Activated naive CD4-positive, alpha-beta T cell (primary cell): Measurements from ENCODE around the gene ZIC3.
"Not testable (repeated sequence)": the region's sequence is repeated elsewhere in the genome, so short reads cannot be mapped to it uniquely, and the experiment has no call there.

Experiments
- DNase-seq, 4 experiments: peaks; one replicate each; lab custom pipeline; 2025; lab: John Stamatoyannopoulos, UW

The ZIC3 gene

DNA sequence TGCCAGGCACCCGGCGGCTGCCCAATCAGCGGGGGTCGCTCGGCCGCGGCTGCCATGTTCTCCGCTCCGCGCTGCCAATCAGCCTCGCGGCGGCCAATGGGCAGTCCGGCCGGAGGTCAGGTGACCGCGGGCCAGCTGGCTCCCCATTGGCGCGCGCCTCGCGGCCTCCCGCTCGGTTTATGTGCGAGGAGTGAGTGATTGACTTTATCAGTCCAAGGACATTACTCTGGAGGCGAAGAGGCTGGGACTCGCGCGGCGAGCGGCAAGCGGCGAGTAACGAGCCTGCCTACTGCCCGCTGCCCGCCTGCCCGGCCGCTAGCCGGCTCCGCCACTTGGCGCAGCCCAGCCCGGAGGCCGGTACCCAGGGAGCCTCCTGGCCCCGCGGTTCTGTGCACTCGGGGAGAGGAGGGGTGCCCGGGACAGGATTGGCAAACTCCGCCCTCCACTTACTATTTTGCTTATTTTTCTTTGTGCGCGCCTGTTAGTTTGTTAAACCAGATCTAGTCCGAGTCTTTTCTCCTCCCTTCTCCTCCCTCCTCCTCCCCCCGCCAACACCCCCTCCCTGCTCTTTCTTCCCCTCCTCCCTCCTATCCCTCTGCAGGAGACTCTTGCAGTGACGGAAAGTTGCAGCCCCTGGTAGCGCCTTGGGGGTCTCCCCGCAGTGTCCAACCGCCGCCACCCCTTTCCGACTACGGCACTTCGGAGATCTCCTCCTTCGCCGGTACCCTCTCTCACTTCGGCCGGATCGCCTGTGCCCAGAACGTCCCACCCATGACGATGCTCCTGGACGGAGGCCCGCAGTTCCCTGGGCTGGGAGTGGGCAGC is at the start of gene ZIC3:
TSS of gene ZIC3 (plus strand) at position 207 of the 825 bp plus-strand sequence. CDS start at position 772, 565 bp downstream.
- DNase-seq = no peak

DNA sequence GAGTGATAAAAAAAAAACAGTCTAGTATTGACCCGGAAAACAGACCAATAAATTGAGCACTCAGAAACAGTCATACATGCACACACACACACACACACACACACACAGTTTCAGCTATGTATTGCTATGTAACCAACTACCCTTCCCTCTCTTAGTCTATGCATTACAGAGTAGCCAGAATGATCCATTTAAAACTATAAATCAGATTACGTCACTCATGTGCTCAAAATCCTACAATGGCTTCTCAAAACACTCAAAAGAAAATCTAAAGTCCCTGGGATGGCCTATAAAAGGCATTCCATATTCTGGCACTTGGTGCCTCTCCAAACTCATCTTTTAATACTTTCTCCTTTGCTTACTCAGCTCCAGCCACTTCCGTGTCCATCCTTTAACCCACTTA is 46.5 kb upstream of the ZIC3 start:
- DNase-seq = no peak

DNA sequence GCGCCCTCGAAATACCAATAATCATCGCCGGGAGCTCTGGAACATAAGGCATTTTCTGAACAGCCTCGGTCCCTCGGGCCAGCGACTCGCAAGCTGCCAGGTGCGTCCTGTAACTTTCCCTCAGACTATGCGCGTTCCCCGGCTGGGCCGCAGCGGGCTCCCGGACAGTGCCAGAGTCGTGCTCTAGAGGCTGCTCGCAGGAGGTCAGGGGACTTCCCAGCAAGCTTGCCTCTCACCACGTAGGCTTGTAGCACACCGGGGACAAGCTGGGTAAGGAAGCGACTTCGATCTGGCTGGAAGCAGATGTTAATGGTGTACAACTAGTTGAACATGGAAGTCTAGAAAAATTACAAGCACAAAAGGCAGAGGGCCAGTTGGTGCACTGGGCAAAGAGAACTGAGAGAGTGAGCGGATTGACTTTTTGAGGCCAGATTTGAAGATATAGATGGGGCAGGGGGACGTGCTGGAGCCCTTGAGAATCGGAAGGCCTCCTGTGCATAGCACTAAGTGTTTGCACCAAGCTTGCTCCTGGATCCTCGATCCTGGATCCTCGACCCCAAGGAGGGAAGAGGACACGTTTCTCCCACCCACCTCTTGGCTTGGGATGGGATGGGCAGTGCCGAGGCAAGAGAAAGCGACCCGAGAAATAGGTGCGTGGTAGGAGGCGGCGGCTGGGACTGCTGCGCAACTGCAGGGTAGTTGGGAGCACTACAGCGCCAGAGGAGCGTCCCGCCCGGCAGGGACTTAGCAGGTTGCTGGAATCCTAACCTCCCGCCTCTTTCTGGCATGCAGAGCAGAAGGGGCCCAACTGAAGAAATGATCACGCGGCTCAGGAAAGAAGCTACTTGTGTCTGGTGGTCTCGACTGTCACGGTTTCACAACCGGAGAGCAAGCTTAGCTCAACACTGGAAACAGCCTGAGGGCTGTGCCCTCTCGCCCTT is 19.9 kb upstream of the ZIC3 start:
- DNase-seq = no peak

DNA sequence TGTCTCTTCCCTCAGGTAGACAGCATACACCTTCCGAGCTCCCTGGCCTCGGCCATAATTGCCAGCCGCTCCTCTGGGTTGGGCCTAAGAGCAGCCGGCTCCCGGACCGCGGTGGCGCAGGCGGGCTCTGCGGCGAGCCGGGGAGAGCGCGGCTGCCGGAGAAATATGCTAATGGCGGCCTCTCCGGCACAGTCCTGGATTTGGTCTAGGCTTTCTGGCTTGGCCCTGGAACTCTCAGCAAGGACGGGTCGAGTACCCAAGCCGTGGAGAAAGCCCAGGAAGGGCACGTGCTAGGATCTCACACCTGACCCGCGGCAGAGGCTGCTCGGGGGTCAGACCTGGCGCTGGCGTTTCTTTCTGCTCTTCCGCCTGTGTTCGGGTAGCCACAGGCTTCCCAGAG is 18.6 kb upstream of the ZIC3 start:
- DNase-seq = no peak

DNA sequence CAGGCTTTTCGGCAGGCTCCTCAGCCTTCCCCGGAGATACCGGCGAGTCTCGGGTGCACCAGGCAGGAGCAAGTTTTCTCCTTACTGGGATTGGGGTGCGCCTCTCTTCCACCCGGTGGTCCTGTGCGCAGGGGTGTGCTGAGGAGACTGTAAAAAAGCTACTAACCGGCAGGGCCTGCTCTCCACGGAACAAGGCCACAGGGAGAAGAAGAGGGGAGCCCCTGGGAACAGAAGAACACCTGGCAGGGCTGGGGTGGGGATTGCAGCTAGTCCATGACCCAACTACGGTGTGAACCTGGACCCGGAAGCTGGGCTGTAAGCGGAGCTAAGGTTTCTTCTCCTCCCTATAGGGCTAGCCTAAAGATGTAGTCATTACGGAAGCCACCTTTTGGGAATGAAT is 17.7 kb upstream of the ZIC3 start:
- DNase-seq = no peak

DNA sequence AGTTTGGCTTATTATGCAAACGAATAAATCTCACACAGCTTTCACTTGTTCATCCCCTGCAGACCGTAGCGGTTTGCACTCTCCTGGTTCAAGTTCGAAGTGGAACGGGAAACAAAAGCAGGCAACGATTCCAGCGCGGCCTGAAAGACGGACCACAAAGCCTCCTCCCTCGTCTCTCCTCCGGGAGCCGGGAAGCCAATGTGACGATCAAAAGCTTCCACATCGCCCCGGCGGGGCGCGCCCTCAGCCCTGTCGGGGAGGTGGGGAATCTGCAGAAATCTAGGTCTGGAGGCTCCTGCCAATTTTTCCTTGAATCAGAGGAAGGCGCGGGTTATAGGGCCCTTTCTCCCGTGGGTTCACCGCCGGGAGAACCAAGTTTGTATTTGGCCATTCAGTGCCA is 16.9 kb upstream of the ZIC3 start:
- no peak for DNase-seq

DNA sequence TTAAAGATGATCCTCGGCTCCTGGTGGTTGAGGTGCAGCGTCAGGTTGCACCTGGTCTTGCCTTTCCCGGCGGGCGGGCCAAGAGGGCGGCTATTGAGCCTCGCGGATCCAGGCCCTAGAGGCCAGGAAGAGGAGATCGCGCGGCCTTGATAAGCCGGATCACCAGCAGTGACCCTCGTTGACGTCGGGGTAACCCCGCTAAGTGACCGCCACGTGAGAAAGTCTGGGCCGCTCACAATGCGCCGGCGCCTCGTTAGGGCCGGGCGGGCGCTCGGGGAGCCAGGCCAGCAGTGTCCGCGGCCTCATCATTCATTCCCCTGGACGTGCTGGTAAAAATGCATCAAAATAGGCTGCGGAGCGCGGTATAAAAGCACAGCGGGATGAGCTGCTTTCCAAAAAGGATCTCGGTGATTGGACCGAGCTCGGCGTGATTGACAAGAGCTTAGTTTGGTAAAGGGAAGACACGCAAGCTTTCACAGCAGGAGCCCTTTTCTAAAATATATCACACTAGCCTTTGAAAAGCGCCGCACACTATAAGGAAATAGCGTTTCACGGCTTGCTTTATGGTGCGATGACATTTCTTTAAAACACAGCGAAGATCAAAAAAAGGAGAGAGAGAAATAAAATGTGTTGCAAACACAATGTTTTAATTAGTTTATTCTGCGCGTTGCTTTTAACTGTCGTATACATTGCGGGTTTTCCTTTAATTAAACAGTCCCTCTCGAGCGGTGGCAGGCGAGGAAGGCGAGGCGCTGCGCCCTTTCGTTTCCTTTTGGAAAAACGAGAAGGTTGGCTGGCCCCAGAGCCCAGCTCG is 15.9 kb upstream of the ZIC3 start:
- DNase-seq = no peak

DNA sequence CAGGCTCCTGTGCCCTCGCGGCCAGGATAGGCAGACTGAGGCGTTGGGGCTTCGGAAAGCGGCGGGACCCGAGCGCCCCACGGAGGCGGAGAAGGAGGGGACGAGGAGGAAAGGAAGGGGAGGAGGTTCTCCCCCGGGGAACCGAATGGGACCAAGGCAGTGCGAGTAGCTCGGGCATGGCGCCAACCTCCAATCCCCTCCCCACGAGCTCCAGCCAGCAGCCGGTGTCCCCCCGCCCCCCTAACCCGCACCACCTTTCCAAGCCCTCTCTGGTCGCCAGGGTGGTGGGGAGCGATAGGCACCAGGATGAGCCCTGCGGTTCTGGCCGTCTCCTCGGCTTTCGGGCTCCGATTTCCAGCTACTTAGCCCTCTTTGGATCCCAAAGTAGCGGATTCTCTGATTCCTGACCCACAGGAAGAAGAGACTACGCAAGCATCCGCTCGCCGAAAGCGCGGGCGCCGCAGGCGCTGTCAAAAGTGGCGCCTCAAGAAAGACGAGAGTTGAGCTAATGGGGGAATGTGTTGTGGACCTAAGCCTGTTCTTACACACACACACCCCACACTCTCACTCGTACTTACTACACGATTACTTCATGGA is 15.2 kb upstream of the ZIC3 start:
- no peak for DNase-seq

DNA sequence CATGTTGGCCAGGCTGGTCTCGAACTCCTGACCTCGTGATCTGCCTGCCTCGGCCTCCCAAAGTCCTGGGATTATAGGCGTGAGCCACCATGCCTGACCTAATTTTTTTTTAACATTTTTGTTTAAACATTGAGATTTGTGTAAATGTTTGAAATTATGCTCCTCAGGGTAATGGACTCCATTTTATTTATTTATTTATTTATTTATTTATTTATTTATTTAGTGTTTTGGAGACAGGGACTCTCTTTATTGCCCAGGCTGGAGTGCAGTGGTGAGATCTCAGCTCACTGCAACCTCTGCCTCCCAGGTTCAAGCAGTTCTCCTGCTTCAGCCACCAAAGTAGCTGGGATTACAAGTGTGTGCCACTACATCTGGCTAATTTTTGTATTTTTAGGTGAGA is 13.8 kb upstream of the ZIC3 start:
- not testable (repeated sequence) for DNase-seq

DNA sequence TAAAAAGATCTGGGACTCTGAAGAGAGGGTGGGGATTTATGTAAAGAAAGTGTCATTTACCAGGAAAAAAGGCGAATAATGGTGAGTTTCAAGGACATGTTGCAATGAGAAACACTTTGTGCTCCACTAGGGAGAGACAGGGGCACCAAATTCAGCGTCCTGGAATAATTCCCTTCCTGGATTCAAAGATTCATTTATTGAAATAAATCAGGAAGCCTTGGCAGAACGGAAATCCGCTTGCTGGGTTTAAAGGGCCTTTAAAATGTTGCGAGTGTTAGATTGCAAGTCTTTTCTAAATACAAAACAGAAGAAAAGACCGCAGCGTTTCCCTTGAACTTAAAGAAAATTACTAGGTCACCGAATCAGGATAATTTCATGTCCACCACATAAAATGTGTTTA is 3.8 kb upstream of the ZIC3 start:
- no peak for DNase-seq

DNA sequence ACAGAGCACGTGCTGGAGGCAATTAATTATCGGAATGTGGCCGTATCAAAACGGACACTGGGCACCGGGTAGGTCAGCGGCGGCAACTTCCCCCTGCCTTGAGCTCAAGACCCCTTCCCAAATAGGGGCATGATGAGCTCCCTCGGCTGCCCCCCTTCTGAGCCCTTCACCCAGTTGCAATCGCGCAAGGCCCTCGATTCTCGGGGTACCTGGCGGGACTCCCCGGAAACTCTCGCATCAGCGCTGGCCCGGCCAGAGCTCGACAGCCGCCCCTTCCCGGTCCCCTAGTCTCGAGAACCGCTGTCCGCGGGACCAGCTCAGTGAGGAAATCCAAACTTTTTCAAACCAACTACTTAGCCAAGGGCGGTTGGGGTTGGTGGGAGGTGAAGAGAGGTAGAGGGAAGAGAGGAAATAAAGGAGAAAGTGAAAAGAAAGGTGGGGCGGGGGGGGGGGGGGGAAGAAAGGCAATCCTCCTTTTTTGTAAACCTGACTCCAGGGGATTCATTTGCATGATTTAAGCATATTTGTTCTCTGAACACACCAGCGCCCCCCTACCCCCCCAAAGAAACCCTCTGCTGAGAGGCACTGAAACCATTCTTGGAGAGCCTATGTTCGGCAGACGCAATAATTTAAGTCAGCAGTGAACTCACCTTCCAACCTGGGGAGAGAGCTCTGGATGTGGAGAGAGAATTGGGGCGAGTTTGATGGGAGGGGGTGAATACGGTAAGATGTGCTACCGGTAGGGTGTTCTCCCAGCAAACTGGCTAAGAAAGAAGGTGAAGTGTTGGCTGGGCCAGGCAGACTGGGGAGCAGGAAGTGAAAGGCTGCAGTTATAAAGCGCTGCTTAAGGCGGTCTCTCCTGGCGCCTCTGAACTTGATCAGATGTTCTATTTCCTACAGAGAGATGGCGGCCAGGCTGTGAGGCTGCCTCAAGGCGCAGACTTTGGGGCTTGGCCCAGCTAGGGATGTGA is 2.0 kb upstream of the ZIC3 start:
- no peak for DNase-seq

DNA sequence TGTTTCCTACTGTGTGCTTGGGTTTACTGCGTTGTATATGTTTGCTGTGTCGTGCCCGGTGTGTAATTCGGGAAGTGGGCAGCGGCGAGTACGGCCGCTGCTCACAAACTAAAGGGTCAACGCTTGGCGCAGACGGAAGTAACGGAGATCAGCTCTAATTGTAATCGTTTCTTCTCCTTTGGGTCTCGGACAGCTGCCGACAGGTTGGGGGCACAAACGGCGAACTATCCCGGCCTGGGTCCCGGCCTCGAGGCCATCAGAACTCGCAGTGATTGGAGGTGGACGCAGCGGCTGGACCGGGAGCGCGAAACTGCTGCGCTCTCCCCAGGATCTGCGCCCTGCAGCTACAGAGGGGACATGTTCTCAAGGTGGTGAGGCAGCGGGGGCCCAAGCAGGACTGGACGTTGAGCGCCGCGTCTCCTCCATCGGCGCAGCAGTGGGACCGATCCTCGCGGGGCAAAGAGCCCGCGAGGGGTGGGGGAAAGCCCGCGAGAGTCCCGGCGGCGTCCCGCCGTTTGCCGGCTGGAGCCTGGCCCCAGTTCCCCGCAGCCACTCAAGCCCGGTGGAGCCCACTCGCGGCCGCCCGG is 516 bp upstream of the ZIC3 start:
- no peak for DNase-seq

DNA sequence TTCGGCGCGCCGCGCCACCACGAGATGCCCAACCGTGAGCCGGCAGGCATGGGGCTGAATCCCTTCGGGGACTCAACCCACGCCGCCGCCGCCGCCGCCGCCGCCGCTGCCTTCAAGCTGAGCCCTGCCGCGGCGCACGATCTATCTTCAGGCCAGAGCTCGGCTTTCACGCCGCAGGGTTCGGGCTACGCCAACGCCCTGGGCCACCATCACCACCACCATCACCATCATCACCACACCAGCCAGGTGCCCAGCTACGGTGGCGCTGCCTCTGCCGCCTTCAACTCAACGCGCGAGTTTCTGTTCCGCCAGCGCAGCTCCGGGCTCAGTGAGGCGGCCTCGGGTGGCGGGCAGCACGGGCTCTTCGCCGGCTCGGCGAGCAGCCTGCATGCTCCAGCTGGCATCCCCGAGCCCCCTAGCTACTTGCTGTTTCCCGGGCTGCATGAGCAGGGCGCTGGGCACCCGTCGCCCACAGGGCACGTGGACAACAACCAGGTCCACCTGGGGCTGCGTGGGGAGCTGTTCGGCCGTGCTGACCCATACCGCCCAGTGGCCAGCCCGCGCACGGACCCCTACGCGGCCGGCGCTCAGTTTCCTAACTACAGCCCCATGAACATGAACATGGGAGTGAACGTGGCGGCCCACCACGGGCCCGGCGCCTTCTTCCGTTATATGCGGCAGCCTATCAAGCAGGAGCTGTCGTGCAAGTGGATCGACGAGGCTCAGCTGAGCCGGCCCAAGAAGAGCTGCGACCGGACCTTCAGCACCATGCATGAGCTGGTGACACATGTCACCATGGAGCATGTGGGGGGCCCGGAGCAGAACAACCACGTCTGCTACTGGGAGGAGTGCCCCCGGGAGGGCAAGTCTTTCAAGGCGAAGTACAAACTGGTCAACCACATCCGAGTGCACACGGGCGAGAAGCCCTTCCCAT is 1.1 kb downstream of the ZIC3 start:
- DNase-seq = no peak

DNA sequence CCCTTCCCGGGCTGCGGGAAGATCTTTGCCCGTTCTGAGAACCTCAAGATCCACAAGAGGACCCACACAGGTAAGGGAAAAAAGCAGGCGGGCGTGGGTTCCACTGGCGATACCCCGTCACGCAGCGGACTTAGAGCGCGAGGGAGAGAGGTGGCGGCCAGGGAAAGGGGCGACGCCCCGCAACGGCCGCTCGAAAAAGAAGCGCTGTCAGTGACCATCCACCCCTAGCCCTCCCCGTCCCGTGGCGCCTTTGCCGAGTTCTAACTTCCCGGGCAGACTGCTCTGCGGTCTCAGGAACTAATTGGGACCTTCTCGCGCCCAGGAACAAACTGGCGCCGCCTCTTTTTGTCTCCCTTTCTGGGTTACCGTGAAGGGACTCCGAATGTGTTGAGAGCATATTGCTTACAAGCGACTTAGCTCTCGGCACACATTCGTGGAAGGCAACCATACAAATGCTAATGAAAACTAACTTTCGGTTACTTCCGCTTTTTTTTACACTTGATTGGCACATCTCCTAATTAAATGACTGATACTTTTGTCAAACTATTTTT is 1.8 kb downstream of the ZIC3 start:
- DNase-seq = no peak

DNA sequence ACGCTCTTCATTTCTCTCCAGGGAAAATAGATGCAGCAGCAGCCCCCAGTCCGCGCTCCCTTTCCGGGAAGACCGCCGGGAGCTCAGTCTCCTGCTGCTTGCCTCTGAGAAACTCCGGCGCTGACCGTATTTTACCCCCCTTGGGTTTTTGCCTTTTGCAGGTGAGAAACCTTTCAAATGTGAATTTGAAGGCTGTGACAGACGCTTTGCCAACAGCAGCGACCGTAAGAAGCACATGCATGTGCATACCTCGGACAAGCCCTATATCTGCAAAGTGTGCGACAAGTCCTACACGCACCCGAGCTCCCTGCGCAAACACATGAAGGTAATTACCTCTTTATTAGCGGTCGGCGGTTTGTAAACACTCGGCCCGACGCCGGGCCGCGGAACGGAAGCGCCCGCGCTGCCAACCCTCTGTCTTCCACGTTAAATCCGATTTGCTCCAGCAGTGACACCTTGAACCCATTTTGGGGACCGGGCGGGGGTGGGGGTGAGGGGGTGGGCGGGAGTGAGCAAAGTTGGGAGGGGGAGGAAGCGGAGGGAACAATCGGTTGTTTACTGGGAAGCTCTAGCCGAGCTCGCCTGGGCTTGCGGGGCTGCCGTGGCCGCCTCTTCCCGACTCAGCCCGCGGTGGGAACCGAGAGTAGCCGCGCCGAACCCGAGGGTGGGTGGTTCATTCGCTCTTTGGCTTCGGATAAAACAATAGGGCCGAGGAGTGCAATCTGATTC is 3.0 kb downstream of the ZIC3 start:
- no peak for DNase-seq

DNA sequence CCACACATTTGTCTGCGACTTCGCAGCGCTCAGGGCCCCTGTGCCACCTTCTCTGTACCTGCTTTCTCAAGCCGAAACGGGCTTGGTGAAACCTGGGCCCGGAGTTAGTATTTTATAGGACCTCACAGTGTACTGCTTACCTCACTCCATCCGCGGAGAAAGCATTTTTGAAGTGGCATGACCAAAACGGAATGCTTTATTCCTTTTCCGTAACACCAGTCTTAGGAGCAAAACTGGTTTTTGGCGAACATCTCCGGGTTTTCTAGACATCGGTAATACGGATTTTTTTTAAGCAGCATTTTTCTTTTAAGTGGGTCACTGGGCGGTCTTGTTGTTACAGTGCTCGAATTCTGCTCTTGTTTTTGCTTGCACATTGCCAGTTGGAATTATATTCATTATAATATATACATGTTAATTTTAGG is 3.6 kb downstream of the ZIC3 start:
- no peak for DNase-seq

DNA sequence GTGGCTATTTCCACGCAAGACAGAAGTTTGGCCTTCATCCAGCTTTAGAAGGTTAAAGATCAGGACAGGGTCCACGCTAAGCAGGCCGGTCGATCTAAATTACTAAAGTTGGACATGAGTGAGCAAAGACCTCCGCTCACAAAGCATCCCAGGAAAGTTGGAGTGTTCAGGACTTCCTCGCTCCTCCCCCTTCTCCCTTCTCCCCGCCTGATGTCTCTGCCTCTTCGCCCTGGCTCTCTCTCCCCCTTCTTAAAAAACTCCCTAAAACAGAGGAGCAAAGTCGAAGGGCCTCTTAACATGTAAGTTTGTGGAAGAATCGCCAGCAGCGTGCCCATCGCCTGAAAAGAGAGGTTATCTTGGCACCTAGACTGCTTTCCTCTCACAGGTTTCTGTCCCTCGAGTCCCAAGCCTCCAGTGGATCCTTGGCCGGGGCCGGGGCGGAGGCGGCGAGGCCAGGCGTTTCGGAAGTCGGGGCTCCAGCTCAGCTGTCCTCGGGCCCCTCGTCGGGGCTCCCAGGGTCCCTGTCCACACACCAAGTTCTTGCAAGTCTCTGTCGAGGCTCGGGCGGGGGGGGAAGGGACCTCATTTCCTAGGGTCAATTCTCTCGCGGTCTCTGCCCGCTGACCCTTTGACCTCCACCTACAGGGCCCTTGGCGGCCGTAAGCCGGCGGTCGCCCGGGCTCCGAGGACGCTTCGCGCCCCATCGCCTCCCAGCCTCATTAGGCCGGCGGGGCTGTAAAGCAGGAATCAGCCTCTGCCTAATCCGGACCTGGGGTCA is 7.6 kb downstream of the ZIC3 start:
- no peak for DNase-seq
